DMS 273 treated with DMSO at 0.1 percent for 48 hours (cell line): ENCODE measurements around the gene COL4A1.

Source experiments
- DNase-seq: peaks from one replicate; lab custom pipeline; 2025; lab: John Stamatoyannopoulos, UW

COL4A1 gene

GRCh38 chr13:110257408-110257807 lies 49.5 kb downstream of the COL4A1 start:
- no peak for DNase-seq

DNA sequence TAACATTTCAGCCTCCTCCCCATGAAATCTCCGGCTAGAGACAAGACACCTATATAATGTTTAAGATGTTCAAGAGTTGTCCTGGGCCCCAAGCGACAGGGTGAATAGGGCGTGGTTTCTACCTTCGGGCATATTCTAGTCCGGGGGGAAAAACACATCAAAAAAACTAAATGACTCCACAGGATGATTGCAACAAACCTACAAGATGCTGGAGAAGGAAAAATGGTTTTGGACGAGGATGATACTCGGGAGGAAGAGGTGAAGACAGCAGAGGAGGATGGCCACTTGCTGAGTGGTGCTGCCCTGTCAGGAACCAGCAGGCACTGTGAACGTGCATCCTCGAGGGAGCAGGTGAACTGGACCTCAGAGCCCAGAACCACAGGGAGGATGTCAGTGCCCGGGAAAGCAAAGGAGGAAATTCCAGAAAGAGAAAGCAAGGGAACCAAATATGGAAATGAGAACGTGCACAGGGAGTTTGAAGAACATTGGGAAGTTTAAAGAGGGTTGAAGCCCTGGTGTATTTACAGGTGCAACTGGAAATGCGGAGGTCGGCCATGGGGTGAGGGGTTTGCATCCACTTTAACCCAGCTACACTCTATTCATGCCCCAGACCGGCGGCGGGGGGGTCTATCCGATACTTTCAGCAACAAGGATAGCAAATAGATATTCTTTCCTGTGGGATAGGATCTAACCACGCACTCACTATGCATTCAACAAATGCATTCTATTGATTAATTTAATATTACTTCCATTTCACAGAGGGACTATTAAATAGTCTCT lies 50.6 kb downstream of the COL4A1 start:
- DNase-seq, result no peak

DNA sequence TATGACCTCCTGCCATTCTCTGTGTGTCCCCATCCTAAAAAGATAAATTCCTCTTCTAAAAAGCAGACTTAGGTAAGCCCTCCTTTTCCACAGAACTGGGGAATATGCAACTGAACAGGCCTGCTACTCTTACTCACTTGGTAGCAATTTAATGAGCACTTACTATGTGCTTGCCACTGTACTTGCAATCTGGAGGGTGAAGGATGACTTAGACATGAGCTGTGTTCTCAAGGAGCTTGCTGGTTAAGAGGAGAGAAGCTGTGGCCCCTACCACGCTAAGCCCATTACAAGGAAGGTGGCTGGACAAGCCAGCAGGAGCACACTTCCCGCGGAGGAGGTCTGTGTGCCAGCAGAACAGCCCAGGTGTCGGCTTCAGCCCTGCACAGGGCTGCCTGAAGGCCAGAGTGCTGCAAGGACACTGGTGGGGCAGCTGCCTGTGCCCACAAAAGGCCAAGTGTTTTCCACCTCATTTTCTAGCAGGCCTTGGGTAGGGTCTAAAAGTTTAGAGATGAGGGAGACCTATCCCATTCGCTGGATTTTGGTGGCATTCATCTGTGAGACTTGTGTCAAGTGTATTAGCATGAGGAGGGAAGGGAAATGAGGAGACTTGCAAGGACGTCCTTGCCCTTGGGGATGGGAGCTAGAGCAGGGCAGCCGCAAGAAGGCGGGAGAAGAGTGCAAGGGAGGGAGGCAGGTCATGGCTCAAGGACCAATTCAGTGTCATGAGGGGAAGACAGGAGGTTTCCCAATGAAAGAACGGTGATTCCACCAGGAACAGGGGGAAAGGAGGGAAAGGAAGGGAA lies 52.0 kb downstream of the COL4A1 start:
- DNase-seq, result no peak

- DNase-seq, result no peak
Observed at GRCh38 chr13:110254151-110254679, 52.7 kb downstream of the COL4A1 start.

GRCh38 chr13:110251193-110251819 lies 55.7 kb downstream of the COL4A1 start:
- DNase-seq, result no peak

- DNase-seq, result no peak
Observed at GRCh38 chr13:110250258-110250891, 56.6 kb downstream of the COL4A1 start.

- DNase-seq, result no peak
Observed at GRCh38 chr13:110249326-110249725, 57.6 kb downstream of the COL4A1 start.

DNA sequence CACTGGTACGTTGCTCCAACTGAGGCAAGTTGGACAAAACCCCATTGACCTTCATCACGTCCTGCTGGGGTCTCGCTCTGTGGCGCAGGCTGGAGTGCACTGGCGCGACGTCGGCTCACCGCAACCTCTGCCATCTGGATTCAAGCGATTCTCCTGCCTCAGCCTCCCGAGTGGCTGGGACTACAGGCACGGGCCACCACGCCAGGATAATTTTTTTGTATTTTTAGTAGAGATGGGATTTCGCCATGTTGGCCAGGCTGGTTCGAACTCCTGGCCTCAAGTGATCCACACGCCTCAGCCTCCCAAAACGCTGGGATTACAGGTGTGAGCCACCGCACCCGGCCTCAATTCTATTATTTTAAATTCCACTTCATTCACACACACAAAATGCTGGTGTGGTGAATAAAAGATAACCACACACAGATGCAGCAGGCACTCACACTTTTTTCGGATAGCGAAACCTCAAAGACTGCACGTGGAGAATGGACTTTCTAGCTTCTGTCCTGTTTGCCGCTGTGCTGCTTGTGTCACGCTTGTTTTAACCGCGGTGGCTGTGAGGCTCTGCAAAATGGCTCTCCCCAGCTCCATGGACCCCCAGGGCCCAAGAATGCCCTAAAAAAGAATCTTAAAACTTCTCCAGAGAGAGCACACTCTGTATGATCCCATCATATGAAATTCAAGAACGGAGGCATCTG lies 58.4 kb downstream of the COL4A1 start:
- no peak for DNase-seq

DNA sequence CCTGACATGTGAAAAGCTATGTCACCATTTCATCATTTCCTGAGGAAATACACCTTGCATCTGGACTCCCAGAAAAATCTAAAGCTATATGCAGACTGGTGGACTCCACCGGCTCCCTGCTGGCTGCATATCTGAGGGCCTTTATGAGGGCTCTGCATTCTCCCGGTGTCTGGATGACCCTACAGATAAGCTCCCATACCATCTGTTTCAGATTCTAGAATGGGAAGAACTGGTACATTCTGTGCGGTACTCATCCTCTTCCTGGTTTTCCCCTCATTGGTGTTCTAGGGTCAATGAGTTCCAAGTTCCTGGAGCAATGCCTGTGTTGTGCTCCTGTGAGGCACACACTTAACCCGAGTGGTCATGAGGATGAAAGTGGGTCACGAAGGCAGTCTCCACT lies 60.4 kb downstream of the COL4A1 start:
- no peak for DNase-seq

DNA sequence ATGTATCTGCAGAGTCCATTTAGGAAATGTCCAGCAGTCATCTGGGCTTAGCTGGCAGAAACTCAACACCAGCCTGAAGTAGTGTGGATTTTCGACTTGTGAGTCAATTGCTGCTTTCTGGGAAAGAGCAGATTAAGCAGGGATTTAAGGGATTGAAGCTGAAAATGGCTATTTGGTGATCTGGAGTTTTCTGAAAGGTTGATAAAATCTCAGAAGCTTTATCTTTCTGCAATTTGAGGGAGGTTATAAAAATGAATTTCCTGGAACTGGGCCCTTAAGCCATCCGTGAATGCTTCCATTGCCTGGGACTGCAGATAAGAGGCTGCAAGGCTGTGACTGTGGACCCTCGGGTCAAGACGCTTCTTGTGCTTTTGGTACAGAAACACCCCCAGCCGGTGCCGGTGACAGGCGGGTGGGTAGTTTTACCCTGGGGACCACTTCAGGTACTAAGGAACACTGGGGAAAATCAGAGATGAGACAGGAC lies 61.5 kb downstream of the COL4A1 start:
- DNase-seq, result no peak

- DNase-seq, result no peak
Observed at GRCh38 chr13:110244976-110245375, 62.0 kb downstream of the COL4A1 start.

GRCh38 chr13:110244071-110244830 lies 62.7 kb downstream of the COL4A1 start:
- DNase-seq, result no peak

GRCh38 chr13:110242615-110243014 lies 64.3 kb downstream of the COL4A1 start:
- no peak for DNase-seq

DNA sequence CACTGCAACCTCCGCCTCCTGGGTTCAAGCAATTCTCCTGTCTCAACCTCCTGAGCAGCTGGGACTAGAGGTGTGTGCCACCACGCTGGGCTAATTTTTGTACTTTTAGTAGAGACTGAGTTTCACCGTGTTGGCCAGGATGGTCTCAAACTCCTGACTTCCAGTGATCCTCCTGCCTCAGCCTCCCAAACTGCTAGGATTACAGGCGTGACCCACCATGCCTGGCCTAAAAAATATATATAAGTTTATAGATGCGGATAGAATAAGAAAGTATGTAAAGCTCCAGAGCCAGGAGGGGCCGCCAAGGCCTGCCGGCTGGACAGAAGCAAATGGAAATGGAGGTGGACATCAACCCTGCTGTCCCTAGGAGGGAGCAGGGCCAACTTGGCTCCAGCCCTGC lies 66.0 kb downstream of the COL4A1 start:
- no peak for DNase-seq

DNA sequence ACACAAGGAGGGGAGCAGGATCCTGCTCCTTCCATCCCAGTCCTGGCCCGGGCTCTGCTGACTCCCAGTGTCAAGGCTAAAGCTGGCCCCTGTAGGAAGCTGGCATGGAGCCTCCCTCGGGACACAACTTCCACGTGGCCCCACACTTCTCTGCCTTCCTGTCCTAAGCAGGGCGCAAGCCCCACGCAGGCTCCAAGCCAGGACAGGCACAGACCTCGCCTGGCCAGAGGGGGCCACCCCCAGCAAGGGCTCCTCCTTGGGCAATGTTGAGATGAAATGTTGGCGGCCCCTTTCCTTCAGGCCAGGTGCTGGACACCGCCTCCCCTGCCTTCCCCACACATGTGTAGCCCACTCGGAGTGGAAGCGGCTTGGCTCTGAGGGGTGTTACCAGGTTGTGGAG lies 66.6 kb downstream of the COL4A1 start:
- no peak for DNase-seq

DNA sequence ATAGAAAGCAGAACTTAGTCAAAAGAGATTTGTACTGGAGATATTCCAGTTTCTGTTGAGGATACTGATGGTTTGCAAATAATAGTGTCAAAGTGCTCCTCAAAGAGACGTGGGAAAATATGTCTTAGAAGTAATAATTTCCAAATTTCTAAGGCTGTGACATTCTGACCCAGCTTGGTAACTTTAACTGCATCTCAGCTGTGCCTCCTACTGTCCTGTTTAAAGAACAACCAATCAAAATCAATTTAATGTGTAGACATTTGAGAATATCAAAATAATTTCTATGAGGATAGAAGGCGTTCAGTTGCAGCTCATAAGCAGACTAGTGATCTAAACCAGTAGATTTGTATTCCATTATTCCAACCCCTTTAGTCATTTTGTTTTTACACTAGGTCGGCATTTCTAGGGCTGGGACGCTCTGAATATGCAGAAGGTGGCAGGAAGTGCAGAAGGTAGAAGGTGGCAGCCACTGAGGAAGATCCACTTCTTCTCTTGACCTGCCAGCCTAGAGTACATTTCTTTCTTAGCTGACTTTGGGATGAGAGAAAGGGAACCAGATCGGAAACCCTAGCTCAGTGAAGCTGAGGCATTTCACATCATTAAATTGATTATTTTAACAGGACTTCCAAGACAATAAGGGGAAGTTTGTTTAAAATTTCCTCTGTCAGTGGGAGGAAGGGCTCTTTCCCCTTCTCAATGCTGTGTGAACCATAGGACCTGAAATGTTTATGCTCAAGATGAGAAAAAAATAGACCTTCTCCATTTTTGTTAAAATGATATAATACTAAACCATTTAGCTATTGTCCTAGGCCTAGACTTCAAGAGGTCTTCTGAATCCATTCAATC lies 67.5 kb downstream of the COL4A1 start:
- DNase-seq, result no peak

DNA sequence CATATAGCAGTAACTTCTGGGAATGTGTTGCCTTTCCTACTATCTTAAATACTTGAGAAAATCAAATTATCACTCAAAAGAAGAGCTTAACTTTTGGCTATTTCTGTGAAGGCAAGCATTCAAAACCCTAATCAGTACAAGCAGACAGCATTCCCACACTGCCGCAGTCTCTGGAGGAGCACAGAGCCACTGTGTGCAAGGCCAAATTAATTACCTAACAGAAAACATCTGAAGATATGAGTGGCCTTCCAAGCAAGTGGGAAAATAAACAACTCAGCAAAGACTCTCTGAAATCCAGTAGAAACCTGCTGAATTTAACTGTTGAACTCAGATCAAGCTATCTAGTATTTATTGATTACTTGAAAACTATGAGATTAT lies 68.2 kb downstream of the COL4A1 start:
- DNase-seq, result no peak

DNA sequence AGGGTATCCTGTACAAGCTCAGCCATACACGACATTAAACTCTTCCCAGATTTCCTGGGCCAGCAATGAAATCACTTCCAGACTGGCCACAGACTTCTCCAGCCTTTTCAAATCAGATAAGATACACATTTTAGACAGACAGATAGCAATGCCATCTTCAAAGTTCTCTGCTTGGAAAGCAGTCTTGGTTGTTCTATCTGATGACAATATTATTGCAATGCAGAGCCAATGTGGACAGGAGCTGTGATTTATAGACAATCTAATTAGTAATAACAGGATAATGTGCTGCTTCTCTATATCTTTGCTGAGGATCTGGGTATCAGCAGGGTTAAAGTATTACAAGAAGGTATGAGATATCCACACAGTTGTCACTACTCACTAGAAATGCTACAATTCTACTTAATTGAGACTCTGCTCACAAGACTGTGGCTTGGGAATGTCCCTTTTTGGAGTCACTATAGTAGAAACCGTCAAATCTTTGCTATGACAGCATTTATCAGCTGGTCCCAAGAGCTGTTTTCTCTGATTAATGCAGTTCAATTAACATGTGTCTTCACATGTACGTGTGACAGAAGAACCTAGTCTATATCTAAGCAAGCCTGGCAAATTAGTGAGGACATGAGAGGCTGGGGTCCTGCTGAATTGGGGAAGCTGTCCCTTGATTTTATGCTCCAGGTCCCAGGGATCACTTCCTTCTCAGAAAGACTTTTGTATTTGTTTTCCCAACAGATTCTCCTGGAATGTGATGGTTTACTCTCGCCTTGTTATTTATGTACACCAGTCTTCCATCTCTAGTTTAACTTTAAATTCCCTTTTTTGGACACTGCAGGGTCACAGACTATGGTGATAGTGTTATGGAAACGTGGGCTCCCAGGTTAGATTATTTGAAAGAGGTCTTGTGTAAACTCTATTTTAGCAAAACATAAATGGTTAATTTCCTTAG lies 68.8 kb downstream of the COL4A1 start:
- DNase-seq, result no peak

- DNase-seq, result no peak
Observed at GRCh38 chr13:110236831-110237261, 70.1 kb downstream of the COL4A1 start.
